ENCODE measurements around the gene C3AR1. TPM values are rescaled to one million over a fixed set of nuclear protein-coding genes. Genes with fewer than 3 reads are reported as not detected.

Gene C3AR1
- total and polyA plus RNA-seq, 8 donors = 0.93 to 19.0 (median 1.5) TPM

DNA sequence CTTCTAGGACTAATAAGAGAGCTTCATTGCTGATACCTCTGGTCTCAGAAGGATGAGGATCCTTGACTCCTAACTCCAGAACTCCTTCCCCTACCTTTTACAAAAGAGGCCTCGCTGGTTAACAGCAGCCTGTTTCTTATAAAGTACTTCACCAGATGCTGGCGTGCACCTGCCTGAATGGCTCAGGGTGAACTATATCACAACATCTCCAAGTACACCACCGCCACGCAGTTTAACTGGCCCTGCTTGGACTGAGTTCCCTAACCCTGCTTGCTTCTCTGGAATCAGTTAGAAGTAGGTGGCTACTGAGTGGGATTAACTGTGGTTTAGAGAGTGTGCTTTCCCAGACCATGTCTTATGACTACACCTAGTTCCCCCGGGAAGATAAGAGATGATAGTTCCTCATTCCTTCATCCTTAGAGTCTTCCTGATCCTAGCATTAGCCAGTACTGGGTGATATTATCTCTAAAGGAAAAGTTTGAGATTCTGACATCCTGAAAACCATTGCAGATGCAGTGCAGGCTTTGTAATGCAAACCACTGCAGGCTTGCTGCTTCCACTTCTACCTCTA, 30.6 kb downstream of the C3AR1 start:
- Histone ChIP-seq H3K9me3 (no peaks in the 10 kb centered on the region), H3K4me1 (peaks cover 18 to 61% (median 44%) of the 10 kb centered on the region in 3 donors), H3K36me3 (peaks cover 0 to 3% (median 0%) of the 10 kb centered on the region in 3 donors), H3K4me3 (peak overlapping the region in 2 of 4 donors; percentile 92 to 97), H3K27me3 (no peaks in the 10 kb centered on the region), H3K27ac (peak overlapping the region in 1 of 4 donors; percentile 95)
- ATAC-seq (no peak), FAIRE-seq (no peak), DNase-seq (no peak)
- intact Hi-C loops (cut with DNase I) = no loop called here
- 24 to 28% methylated on average over 5 of the region's 5 CpGs for WGBS, 2 donors
- TF ChIP-seq, protein P1, sequence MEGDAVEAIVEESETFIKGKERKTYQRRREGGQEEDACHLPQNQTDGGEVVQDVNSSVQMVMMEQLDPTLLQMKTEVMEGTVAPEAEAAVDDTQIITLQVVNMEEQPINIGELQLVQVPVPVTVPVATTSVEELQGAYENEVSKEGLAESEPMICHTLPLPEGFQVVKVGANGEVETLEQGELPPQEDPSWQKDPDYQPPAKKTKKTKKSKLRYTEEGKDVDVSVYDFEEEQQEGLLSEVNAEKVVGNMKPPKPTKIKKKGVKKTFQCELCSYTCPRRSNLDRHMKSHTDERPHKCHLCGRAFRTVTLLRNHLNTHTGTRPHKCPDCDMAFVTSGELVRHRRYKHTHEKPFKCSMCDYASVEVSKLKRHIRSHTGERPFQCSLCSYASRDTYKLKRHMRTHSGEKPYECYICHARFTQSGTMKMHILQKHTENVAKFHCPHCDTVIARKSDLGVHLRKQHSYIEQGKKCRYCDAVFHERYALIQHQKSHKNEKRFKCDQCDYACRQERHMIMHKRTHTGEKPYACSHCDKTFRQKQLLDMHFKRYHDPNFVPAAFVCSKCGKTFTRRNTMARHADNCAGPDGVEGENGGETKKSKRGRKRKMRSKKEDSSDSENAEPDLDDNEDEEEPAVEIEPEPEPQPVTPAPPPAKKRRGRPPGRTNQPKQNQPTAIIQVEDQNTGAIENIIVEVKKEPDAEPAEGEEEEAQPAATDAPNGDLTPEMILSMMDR (IDR thresholded peaks at IDR 0.05) = no peak

DNA sequence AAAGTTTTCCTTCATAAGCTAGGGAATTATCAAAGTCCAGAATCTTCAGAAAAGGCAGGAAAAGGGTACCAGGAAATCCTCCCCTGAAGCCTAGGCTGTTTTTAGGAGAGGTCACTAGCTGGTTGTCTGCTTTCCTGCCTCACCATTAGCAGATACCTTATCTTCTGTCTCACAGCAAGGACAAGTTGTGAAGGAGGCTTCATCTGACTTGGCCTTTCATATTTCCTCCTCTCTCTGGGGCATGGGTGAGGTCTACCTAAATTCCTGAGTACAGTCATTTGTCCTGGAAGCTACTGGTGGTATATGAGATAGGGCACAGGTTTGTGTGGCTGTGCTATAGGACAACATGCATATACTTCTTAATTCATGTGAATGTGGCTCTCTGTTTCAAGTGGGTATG, 31.4 kb downstream of the C3AR1 start:
- DNase-seq (no peak), ATAC-seq (no peak), FAIRE-seq (no peak)
- Histone ChIP-seq H3K27ac (peak overlapping the region in 1 of 4 donors; percentile 95), H3K27me3 (no peaks in the 10 kb centered on the region), H3K4me1 (peaks cover 18 to 61% (median 44%) of the 10 kb centered on the region in 3 donors), H3K9me3 (no peaks in the 10 kb centered on the region), H3K4me3 (peak overlapping the region in 2 of 4 donors; percentile 92 to 97), H3K36me3 (no peaks in the 10 kb centered on the region)
- TF ChIP-seq, protein P1 (IDR thresholded peaks at IDR 0.05) = no peak
- intact Hi-C loops (cut with DNase I) = no loop called here

DNA sequence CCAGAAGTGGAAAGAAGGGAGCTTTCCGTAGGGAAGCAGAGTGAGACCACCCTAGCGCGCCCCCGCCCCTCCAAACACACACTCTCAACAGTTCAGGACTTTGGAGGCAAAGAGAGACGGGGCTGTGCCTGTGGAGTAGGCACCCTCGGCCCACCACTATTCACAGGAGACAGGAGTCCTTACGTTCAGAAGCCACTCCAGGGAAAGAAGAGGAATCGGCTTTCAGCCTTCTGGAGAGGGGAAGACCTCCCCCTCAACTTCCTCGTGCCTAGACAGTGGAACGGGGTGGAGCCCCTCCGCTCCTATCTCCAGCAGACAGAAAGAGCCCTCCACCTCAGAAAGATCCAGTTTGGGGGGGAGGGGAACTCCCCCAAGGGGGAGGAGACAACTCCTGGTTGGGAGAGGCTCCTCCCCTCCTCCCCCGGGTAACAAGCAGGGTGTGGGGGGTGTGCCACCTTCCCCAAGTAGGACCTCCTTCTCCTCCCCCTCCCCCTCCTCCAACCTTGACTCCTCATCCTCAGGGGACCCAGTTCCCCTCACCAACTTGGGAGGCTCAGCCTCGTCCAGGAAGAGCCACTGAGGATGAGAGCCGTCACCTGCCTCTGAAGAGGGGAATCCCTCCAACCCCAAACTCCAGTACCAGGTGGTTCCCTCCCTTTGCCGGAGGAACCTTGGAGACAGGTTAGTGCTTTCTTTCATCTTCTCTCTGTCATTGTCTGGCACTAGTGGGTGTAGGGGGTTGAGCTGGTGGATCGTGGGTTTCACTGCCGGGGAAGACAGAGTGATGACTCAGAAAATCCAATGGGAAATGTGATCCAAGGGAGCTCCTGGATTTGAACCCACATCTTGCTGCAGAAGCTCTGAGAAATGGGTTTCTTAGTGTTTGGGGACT, 32.8 kb downstream of the C3AR1 start:
- peak overlapping the region; percentile 88 to 97 (median 94) for H3K4me3 ChIP-seq
- no peak for FAIRE-seq
- intact Hi-C loops (cut with DNase I) = no loop called here
- no peaks in the 10 kb centered on the region for H3K9me3 ChIP-seq
- TF ChIP-seq, protein P1 (IDR thresholded peaks at IDR 0.05) = no peak
- no peaks in the 10 kb centered on the region for H3K27me3 ChIP-seq
- H3K36me3 ChIP-seq = no peaks in the 10 kb centered on the region
- DNase-seq = peak in 5 of 6 donors; percentile 36 to 69 (median 58)
- WGBS, 2 donors = 1 to 3% methylated on average over 17 of the region's 17 CpGs
- H3K4me1 ChIP-seq = peaks cover 18 to 52% (median 34%) of the 10 kb centered on the region in 3 donors
- peak; percentile 18 to 54 (median 41) for ATAC-seq
- peak overlapping the region; percentile 88 to 95 (median 90) for H3K27ac ChIP-seq

DNA sequence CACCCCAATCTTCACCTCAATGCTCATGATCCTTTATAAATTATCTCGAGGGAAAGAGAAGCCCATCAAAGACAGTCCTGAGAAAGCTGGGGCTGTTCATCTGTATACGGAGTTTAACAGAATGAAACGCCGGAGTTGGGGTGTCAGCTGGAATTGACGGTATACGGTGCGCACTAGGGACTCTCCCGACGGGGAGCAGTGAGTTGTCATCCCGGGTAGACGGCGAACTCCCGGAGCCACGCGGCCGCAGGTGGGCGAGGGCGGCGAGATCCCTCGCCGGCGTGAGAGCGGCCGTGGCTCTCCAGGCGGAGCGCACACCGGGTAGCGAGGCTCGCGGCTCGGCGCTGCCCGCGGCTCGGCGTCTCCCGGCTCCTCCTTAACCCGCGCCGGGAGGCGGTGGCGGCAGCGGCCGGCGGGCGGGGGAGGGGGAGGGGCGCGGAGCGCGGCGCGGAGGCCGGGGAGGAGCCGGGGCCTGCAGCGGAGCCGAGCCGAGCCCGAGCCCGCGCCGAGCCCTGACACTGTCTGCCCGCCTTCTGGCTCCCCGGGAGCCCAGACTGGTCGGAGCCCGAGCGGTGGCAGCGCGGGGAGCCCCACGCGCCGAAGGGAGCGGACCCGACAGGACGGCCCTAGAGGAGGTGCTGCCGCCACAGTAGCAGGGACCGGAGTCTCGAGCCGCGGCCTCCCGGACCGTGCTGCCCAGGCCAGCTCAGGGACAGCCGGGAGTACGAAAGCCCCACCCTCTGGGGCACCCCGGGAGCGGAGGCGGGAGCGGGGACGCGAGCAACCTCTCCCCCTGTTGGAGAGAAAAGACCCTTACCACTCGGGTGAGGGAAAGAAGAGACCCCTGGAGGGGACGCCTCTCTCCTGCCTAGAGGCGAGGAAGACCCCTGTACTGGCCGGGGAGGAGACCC, 33.7 kb downstream of the C3AR1 start, which contains the start of gene FOXJ2:
TSS of gene FOXJ2 (plus strand) at position 475 of the 911 bp plus-strand sequence. CDS start 7,117 bp downstream, outside the sequence.
- WGBS, 2 donors = 0% methylated on average over 52 to 91 of the region's 93 CpGs
- Histone ChIP-seq H3K36me3 (no peaks in the 10 kb centered on the region), H3K4me3 (peak within 1 kb of the TSS; percentile 88 to 97 (median 94)), H3K4me1 (peaks cover 10 to 45% (median 28%) of the 10 kb centered on the region in 3 donors), H3K27me3 (no peaks in the 10 kb centered on the region), H3K9me3 (no peaks in the 10 kb centered on the region), H3K27ac (peak within 1 kb of the TSS; percentile 88 to 95 (median 90))
- TF ChIP-seq, protein P1 (IDR thresholded peaks at IDR 0.05) = no peak
- peak; percentile 79 to 94 (median 88) for DNase-seq
- intact Hi-C loops (cut with DNase I) = no loop called here
- peak; percentile 87 to 96 (median 91) for ATAC-seq
- no peak for FAIRE-seq

Data from pancreas (tissue), 10 donors.